GM18858 (cell line): ENCODE measurements around the gene PAPSS1.
"Not testable (repeated sequence)": the region's sequence is repeated elsewhere in the genome, so short reads cannot be mapped to it uniquely, and the experiment has no call there.

Experiments
- ATAC-seq: cut with Tn5 transposase; IDR thresholded peaks from one replicate; pipeline ENCODE4 v1.9.1; 2021; ENCODE audit not compliant: unreplicated experiment

The PAPSS1 gene

DNA sequence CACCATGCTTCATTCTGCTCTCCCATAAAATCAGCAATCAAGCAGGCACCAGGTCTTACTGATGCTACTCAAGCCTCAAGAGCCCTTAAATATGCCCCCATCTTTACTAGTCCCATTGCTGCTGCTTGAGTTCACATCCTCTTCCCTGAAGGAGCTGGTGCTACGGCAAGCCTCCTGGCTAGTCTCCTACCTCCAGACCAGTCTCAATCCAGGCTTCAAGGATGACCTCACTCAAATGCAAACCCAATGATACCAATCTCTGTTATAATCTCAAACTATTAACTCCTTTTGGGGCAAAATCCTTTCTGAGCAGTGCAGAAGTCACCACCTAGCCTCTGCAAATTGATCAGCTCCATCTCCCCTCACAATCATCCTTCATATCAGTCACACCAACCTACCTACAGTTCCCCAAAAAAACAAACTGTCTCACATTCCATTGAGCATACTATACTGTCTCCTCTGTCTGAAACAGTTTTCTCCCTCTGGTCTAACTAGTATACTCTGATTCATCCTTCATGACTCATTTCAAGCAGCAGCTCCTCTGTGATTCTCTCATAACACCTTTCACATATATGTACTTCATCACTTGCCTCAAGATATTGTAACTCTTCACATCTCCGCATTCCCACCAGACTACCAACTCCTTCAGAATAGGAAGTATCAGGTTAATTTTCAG, 30.0 kb downstream of the PAPSS1 start:
- ATAC-seq: no peak

DNA sequence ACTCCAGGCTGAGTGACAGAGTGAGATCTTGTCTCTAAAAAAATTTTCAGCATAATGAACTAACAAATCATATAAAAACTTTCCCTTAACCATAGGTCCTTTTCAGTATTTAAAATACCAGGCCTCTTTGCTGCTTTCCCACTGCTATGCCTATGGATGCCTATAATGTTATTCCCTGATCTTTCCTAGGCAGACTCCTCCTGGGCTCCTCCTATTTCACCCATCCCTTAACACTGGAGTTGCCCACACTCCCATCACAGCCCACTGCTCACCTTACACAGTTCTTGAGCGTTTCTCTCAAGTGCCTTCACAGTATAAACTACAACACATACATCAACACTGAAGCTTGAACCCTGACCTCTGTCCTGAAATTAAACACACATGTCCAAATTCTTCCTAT, 31.6 kb downstream of the PAPSS1 start:
- no peak for ATAC-seq

GRCh38 chr4:107685740-107686139, 34.3 kb downstream of the PAPSS1 start:
- ATAC-seq: no peak

DNA sequence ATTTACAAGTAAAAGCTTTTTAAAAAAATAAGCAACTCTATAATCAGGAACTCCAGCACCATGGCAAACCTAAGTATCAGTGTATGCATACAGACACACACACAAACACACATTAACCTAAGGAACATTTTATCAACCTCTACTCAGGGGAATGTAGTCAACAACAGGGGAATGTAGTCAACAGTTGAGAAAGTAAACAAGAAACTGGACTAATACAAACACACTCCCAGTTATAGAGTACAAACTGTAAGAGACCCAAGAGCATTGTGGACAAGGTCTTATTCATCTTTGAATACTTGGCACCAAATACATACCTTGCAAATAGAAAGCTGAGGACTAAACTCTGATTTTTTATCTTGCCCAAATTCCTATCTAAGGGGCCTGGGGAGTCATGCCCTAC, 36.2 kb downstream of the PAPSS1 start:
- no peak for ATAC-seq

GRCh38 chr4:107682306-107682705, 37.7 kb downstream of the PAPSS1 start:
- no peak for ATAC-seq

GRCh38 chr4:107669068-107669467, 51.0 kb downstream of the PAPSS1 start:
- ATAC-seq: no peak

DNA sequence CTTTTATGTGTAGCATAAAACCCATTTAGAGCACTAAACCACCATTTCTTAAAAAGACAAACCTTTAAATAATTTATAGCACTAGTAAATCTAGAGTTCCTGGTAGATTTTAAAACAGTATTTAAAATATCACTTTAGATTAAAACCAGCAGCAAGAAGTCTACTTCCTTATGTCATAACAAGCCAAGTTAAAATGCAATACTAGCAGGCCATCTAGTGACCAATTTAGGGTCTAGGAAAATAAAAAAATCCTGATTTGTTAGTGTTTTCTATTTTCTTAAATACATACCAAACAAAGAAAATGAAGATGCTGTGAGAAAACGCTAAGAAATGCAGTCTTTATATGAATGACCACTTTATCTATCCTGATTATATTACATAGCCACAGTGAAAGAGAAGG, 53.9 kb downstream of the PAPSS1 start:
- ATAC-seq: no peak

- no peak for ATAC-seq
Observed at GRCh38 chr4:107665001-107665400, 55.0 kb downstream of the PAPSS1 start.

DNA sequence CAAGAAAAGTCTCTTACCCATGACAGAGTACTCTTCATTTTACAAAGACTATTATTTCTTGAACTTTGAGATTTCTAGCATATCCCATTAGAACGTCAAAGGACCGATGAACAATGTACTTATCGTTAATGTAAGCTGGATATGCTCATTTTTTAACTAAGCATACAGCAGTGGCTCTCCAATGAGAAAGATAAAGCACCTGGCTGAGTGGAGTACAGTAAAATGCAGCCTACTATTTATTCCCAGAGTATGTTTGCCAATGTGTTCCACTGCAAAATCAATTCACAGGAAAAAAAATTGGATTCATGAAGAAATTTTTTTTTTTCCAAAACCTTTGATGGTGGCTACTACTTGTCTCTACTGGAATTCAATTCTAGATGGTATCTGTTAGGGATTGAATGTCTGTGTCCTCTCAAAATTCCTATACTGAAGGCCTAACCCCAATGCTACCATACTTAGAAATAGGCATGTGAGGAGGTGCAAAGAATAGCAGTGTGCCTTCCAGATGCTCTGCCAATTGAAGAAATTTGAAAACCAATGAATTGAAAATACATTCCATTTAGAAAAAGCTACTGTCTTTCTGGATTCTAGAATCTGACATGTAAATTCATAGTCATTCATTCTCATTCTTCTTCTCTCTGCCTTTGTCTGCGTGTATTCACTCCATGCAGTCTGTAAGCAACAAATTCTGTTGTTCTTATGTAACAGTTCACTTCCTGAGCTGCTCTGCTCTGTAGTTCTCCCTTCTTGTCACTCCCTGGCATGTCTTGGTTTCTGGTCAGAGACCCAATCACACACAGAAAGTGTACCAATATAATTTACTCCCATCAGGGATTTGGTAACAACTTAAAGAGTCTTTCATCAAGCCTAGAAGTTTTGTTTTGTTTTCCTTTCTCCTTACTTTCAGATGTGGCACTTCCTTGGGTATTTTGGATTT, 61.4 kb downstream of the PAPSS1 start:
- no peak for ATAC-seq

- ATAC-seq: peak; percentile 43
Observed at GRCh38 chr4:107655289-107655688, 64.7 kb downstream of the PAPSS1 start.

GRCh38 chr4:107654694-107655093, 65.3 kb downstream of the PAPSS1 start:
- no peak for ATAC-seq

GRCh38 chr4:107651408-107651807, 68.6 kb downstream of the PAPSS1 start:
- ATAC-seq: not testable (repeated sequence)

DNA sequence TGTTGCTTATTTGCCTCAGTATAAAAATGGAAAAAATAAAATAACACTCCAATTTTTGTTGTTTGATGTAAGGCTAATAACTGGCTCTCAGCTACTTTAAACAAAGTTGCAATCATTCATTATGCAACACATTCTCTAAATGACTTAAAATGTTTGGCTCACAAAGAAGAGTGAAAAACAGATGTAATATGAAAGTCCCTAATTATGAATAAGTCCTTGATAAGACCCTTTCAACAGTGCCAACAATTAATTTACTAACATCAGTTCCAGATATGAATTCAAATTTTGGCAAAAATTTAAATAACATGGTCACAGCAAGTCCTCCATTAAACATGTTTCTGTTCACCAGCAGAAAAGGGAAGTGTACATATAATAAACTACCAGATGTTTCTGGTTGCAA, 69.8 kb downstream of the PAPSS1 start:
- ATAC-seq: no peak

DNA sequence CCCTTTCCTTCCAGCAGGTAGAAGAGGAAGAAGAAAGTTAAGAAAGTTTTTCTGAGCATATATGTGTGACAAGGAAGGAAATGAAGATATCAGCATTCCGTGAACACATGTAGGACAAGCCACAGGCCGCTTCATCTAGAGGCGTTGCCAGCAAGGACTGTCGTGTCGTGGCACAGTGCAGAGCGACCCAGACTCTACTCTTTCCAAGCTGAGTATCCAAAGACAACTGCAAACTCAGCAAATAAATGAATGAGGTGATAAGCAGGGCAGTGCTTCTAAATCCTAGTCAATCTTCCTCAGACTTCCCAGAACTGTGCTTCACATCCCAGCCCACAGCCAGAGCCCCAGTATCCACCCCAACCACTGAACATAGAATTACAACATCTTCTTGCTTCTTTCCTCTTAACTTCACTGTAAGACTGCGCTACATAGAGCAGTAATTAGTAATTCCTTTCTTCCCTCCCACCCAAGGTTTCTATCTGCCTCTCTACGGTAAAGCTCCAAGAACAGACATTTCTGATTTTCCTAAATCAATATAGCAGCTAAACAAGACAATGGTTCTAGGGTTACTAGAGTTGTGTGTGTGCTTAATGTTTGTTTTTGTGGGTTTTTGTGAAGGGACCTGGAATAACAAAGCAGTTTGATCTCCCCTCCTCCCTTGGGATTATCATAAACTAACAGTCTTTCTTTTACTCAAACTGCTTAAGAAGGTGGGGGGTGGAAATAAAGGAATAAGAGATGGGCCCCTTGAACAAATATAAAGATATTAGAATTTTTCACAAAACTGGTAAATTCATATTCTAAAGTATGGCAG, 71.6 kb downstream of the PAPSS1 start:
- no peak for ATAC-seq

DNA sequence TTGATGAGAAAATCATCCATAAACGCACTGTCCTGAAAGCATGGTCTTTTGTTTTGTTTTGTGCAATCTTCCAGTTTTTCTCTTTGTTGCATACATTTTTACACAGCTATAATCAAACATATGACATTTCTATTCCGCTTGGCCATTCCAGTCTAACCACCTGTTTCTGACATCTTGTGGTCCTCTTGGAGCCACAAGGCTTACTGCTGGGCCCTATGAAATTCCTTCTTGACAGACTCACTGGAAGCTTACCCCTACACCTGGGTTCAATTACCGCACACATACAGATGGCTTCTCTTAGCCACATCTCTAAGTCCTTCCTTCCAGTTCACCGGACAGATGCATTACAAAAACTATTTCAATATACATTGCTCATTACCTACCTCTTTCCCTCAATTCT, 72.4 kb downstream of the PAPSS1 start:
- no peak for ATAC-seq

GRCh38 chr4:107645604-107646003, 74.4 kb downstream of the PAPSS1 start:
- ATAC-seq: no peak

DNA sequence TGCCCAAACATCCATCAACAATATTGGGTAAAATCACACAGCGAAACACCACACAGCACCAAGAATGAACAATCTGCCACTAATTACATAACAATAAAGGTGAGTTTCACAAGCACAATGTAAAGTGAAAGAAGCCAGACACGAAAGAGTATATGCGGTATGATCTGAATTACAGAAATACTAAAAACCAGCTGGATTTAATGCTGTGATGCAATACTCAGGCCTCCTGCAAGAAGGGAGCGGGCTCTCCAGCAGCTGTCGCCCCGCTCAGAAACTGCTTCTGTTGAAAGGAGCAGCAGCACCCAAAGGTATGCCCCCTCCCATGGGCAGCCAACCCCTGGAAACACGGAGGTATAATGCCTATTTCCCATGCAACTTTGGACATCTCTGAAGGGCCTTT, 77.0 kb downstream of the PAPSS1 start:
- no peak for ATAC-seq

- ATAC-seq: no peak
Observed at GRCh38 chr4:107640878-107641277, 79.2 kb downstream of the PAPSS1 start.

DNA sequence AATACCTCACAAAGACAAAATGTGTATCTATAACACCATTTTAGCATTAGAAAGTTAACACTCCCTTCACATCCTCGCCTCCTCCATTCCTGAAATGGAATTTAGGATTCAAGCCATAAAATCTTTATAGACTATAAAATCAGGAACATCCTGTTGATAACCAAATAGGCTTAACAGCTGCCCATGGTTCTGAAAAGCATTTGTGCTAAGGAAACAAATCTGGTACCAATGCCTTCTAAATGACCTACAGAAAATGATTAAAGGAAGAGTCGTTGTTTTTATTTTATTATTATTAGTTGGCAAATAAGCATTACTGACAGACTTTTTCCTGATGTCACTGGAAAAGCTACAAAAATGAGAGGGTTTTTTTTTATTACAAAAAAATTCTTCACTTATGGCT, 79.8 kb downstream of the PAPSS1 start:
- no peak for ATAC-seq

GRCh38 chr4:107635735-107636134, 84.3 kb downstream of the PAPSS1 start:
- ATAC-seq: no peak

GRCh38 chr4:107631560-107631959, 88.5 kb downstream of the PAPSS1 start:
- ATAC-seq: no peak
